Spinal cord (tissue), 10 donors: ENCODE data around the gene UBE2D2. TPM values are rescaled to one million over a fixed set of nuclear protein-coding genes. Genes with fewer than 3 reads are reported as not detected.
A peak's percentile ranks its signal among the peaks of the same experiment; 100 is the strongest.

Experiments used
- DNase-seq, 6 donors: peaks; one replicate each; pipeline versions ENCODE4 v3.0.0 to v3.0.0-alpha.2; 2013 to 2015; ENCODE audit warnings: low spot score in 6 of 6, low read depth in 4 of 6
- H3K27ac ChIP-seq: one replicate; pipeline ENCODE4 v1.5.1; 2013; ENCODE audit warnings: low read depth, low read length, control low read depth
- H3K27me3 ChIP-seq: one replicate; pipeline ENCODE4 v1.6.1; 2013; ENCODE audit warnings: low read length; ENCODE audit not compliant: control insufficient read depth, insufficient read depth
- H3K36me3 ChIP-seq: one replicate; pipeline ENCODE4 v1.6.1; 2013; ENCODE audit warnings: low read length; ENCODE audit not compliant: control insufficient read depth, insufficient read depth
- H3K4me1 ChIP-seq: one replicate; pipeline ENCODE4 v1.6.1; 2013; ENCODE audit warnings: low read length; ENCODE audit not compliant: control insufficient read depth, insufficient read depth
- H3K4me3 ChIP-seq: one replicate; pipeline ENCODE4 v1.5.1; 2013; ENCODE audit warnings: low read depth, low read length, control low read depth
- H3K9me3 ChIP-seq: one replicate; pipeline ENCODE4 v1.6.1; 2013; ENCODE audit warnings: low read length; ENCODE audit not compliant: control insufficient read depth, insufficient read depth
- WGBS: methylation state at CpG from one replicate; pipeline ENCODE4 v1.1.5; 2013; ENCODE audit warnings: missing lambda C conversion rate; ENCODE audit not compliant: insufficient coverage; 5-methylcytosine and 5-hydroxymethylcytosine counted together
- polyA plus RNA-seq, 2 donors: library from polyadenylated mRNA; unstranded; fragments of 120-200 nt; gene quantifications; one replicate each; pipeline ENCODE4 v1.2.1, GENCODE V29; 2013; ENCODE audit not compliant: insufficient read length in 2 of 2
- total RNA-seq, 2 donors: library from RNA; depleted of rRNA in 1 of 2; stranded (reverse); fragments of 120-200 nt in 1 of 2; fragments of >200 nt in 1 of 2; gene quantifications; one replicate each; pipeline versions ENCODE4 v1.2.3 to v1.2.4, GENCODE V29; 2013 to 2014
- donor health status: healthy.

Gene UBE2D2
- total and polyA plus RNA-seq, 4 donors, result 108 to 185 (median 140) TPM

GRCh38 chr5:139633295-139634027 is 72.3 kb downstream of the UBE2D2 start:
- DNase-seq, result peak in 2 of 6 donors; percentile 91 to 95
- H3K4me3 ChIP-seq, result no peak overlapping the region
- WGBS, result 13% methylated on average over 6 of the region's 6 CpGs
- peaks cover 11% of the 10 kb centered on the region for H3K36me3 ChIP-seq
- H3K9me3 ChIP-seq, result no peaks in the 10 kb centered on the region
- H3K27me3 ChIP-seq, result no peaks in the 10 kb centered on the region
- peaks cover 44% of the 10 kb centered on the region for H3K4me1 ChIP-seq
- no peak overlapping the region for H3K27ac ChIP-seq

- Histone ChIP-seq H3K36me3 (peaks cover 11% of the 10 kb centered on the region), H3K9me3 (no peaks in the 10 kb centered on the region), H3K4me3 (no peak overlapping the region), H3K27ac (no peak overlapping the region), H3K27me3 (no peaks in the 10 kb centered on the region), H3K4me1 (peaks cover 49% of the 10 kb centered on the region)
- peak in 1 of 6 donors; percentile 29 for DNase-seq
- WGBS, result 69% methylated on average over 2 of the region's 2 CpGs
These were observed 72.8 kb downstream of the UBE2D2 start for GRCh38 chr5:139634028-139634325.

GRCh38 chr5:139634541-139634940 is 73.4 kb downstream of the UBE2D2 start:
- Histone ChIP-seq H3K9me3 (no peaks in the 10 kb centered on the region), H3K4me1 (peaks cover 54% of the 10 kb centered on the region), H3K4me3 (no peak overlapping the region), H3K27ac (no peak overlapping the region), H3K27me3 (no peaks in the 10 kb centered on the region), H3K36me3 (peaks cover 11% of the 10 kb centered on the region)
- DNase-seq, result no peak
- WGBS, result 68% methylated on average over 3 of the region's 3 CpGs

- H3K9me3 ChIP-seq, result no peaks in the 10 kb centered on the region
- peaks cover 61% of the 10 kb centered on the region for H3K4me1 ChIP-seq
- H3K36me3 ChIP-seq, result peaks cover 9% of the 10 kb centered on the region
- H3K27ac ChIP-seq, result peak overlapping the region; percentile 85
- no peaks in the 10 kb centered on the region for H3K27me3 ChIP-seq
- no peak overlapping the region for H3K4me3 ChIP-seq
- DNase-seq, result no peak
- WGBS, result no CpG with 5 or more reads among the region's 1 CpG
These were observed 74.1 kb downstream of the UBE2D2 start for GRCh38 chr5:139635191-139635590.

- Histone ChIP-seq H3K27me3 (no peaks in the 10 kb centered on the region), H3K4me3 (no peak overlapping the region), H3K36me3 (peaks cover 5% of the 10 kb centered on the region), H3K9me3 (no peaks in the 10 kb centered on the region), H3K4me1 (peaks cover 66% of the 10 kb centered on the region), H3K27ac (peak overlapping the region; percentile 85)
- peak in 2 of 6 donors; percentile 65 to 84 for DNase-seq
These were observed 74.6 kb downstream of the UBE2D2 start for GRCh38 chr5:139635606-139636206.

- 55% methylated on average over 2 of the region's 2 CpGs for WGBS
- peaks cover 3% of the 10 kb centered on the region for H3K36me3 ChIP-seq
- H3K4me3 ChIP-seq, result no peak overlapping the region
- peak overlapping the region; percentile 85 for H3K27ac ChIP-seq
- peaks cover 69% of the 10 kb centered on the region for H3K4me1 ChIP-seq
- H3K27me3 ChIP-seq, result no peaks in the 10 kb centered on the region
- no peaks in the 10 kb centered on the region for H3K9me3 ChIP-seq
- peak in 1 of 6 donors; percentile 30 for DNase-seq
These were observed 75.2 kb downstream of the UBE2D2 start for GRCh38 chr5:139636207-139636792.

GRCh38 chr5:139636975-139637408 is 75.9 kb downstream of the UBE2D2 start:
- WGBS, result 33% methylated on average over 1 of the region's 6 CpGs
- no peaks in the 10 kb centered on the region for H3K9me3 ChIP-seq
- DNase-seq, result peak in 1 of 6 donors; percentile 40
- H3K27me3 ChIP-seq, result no peaks in the 10 kb centered on the region
- peak overlapping the region; percentile 38 for H3K4me3 ChIP-seq
- peaks cover 3% of the 10 kb centered on the region for H3K36me3 ChIP-seq
- H3K27ac ChIP-seq, result peak overlapping the region; percentile 85
- H3K4me1 ChIP-seq, result peaks cover 69% of the 10 kb centered on the region

GRCh38 chr5:139637438-139638089 is 76.4 kb downstream of the UBE2D2 start:
- WGBS, result under 1% methylated on average over 62 of the region's 62 CpGs
- peak overlapping the region; percentile 85 for H3K27ac ChIP-seq
- H3K4me1 ChIP-seq, result peaks cover 69% of the 10 kb centered on the region
- H3K36me3 ChIP-seq, result peaks cover under 1% of the 10 kb centered on the region
- no peaks in the 10 kb centered on the region for H3K9me3 ChIP-seq
- peak in 2 of 6 donors; percentile 91 to 95 for DNase-seq
- no peaks in the 10 kb centered on the region for H3K27me3 ChIP-seq
- peak overlapping the region; percentile 38 for H3K4me3 ChIP-seq

GRCh38 chr5:139638090-139638735 is 77.1 kb downstream of the UBE2D2 start:
- Histone ChIP-seq H3K4me1 (peaks cover 73% of the 10 kb centered on the region), H3K4me3 (peak overlapping the region; percentile 38), H3K27ac (peak overlapping the region; percentile 85), H3K27me3 (no peaks in the 10 kb centered on the region), H3K9me3 (no peaks in the 10 kb centered on the region), H3K36me3 (no peaks in the 10 kb centered on the region)
- WGBS, result 11% methylated on average over 22 of the region's 23 CpGs
- DNase-seq, result peak in 2 of 6 donors; percentile 48 to 81
